Adrenal gland (tissue), 5 donors: Measurements from ENCODE around the gene SKOR1.

Experiments used
- POLR2A ChIP-seq, 2 donors: fragments of 450-650 bp; IDR thresholded peaks; one replicate each; pipeline ENCODE4 v1.6.1; 2017; ENCODE audit warnings: antibody characterized with exemption in 2 of 2, mild to moderate bottlenecking in 2 of 2, moderate library complexity in 1 of 2
- TF ChIP-seq, protein P1 (sequence below), 6 experiments: fragments of 450-650 bp in 4 of 6; fragments of 200-600 bp in 2 of 6; sonication (generic) in 1 of 6; IDR thresholded peaks; 1 replicate in 5 of 6; 2 replicates in 1 of 6; pipeline versions ENCODE4 v1.5.1 to v1.8.0; 2016 to 2021; ENCODE audit warnings: antibody characterized with exemption in 6 of 6, mild to moderate bottlenecking in 2 of 6, moderate library complexity in 1 of 6
- donor health status: DM: no; HTN: no; CAD: no.

DNA sequence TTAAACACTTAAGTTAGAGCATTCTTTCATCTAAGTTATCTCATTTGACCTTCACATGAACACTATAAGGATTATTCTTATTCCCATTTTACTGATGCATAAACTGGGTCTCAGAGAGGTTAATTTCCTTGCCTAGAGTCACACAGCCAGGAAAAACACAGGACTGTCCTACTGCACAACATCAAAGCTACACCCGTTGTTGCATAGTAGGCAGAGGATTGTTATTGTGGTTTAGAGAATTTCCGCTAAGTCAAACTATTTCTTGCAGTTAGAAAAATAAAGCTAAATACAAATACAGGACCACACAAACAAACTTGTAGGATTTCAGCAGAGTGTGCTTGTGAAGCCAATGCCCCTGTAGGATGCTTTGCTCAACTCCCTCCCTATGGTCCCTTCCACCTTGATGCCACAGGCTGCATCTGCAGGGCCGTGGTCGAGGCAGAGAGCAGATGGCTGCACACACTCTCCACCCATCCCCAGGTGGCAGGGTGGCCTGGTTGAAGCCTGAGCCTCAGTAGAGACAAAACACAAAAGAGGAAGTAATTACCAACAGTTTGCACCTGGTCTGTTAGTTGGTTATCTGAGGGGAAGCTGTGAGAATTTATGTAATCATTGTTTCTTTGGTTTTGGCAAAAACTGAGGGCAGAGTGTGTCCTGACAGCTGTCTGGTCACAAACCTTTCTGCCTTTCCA is 41.1 kb upstream of the SKOR1 start:
- TF ChIP-seq, protein P1, sequence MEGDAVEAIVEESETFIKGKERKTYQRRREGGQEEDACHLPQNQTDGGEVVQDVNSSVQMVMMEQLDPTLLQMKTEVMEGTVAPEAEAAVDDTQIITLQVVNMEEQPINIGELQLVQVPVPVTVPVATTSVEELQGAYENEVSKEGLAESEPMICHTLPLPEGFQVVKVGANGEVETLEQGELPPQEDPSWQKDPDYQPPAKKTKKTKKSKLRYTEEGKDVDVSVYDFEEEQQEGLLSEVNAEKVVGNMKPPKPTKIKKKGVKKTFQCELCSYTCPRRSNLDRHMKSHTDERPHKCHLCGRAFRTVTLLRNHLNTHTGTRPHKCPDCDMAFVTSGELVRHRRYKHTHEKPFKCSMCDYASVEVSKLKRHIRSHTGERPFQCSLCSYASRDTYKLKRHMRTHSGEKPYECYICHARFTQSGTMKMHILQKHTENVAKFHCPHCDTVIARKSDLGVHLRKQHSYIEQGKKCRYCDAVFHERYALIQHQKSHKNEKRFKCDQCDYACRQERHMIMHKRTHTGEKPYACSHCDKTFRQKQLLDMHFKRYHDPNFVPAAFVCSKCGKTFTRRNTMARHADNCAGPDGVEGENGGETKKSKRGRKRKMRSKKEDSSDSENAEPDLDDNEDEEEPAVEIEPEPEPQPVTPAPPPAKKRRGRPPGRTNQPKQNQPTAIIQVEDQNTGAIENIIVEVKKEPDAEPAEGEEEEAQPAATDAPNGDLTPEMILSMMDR (IDR thresholded peaks at IDR 0.05) = no peak
- no peak for TF ChIP-seq POLR2A (IDR thresholded peaks at IDR 0.05)
